Muscle layer of duodenum (tissue), 2 donors: ENCODE measurements around the gene MMP2.

Experiments
- H3K27ac ChIP-seq: one replicate; pipeline ENCODE4 v1.7.0; 2013; ENCODE audit warnings: mild to moderate bottlenecking, low read length
- H3K27me3 ChIP-seq: one replicate; pipeline ENCODE4 v1.7.0; 2013; ENCODE audit warnings: low read depth, mild to moderate bottlenecking, control low read depth, low read length
- H3K36me3 ChIP-seq, 2 donors: one replicate each; pipeline ENCODE4 v1.7.0; 2013; ENCODE audit warnings: low read length in 2 of 2, control low read depth in 1 of 2, mild to moderate bottlenecking in 1 of 2; ENCODE audit not compliant: insufficient read depth in 2 of 2, control insufficient read depth in 1 of 2
- H3K4me1 ChIP-seq, 2 donors: one replicate each; pipeline ENCODE4 v1.7.0; 2013; ENCODE audit warnings: low read length in 2 of 2, mild to moderate bottlenecking in 2 of 2, control low read depth in 1 of 2, moderate library complexity in 1 of 2; ENCODE audit not compliant: insufficient read depth in 2 of 2, control insufficient read depth in 1 of 2
- H3K4me3 ChIP-seq, 2 donors: one replicate each; pipeline ENCODE4 v1.7.0; 2013; ENCODE audit warnings: low read length in 2 of 2, low read depth in 1 of 2, mild to moderate bottlenecking in 1 of 2
- H3K9me3 ChIP-seq, 2 donors: one replicate each; pipeline ENCODE4 v1.7.0; 2013; ENCODE audit warnings: low read length in 2 of 2, control low read depth in 1 of 2, mild to moderate bottlenecking in 1 of 2; ENCODE audit not compliant: control insufficient read depth in 1 of 2
- donor health status: healthy.

Gene MMP2

DNA sequence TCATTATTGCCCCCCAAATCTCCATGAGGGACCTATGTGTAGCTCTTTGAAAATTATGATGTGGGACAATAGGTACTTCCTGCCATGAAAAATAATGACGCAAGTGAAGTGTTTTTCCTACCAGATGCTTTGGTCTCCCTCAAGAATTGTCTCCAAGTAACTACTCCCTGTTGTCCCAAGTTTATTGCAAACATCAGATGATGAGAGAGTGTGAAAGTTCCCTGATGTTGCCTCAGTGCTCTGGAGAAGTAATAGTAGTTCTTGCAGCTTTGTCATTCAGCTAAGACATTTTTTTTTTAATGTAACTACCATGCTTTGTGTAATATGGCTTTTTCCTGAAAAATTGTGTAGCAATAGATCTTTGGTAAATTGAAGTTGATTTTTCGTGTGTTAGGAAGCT is 50.0 kb downstream of the MMP2 start:
- no peak overlapping the region for H3K4me3 ChIP-seq
- H3K27me3 ChIP-seq = no peaks in the 10 kb centered on the region
- H3K9me3 ChIP-seq = no peaks in the 10 kb centered on the region
- H3K4me1 ChIP-seq = no peaks in the 10 kb centered on the region
- no peak overlapping the region for H3K27ac ChIP-seq
- peaks cover 0 to 4% of the 10 kb centered on the region in 2 donors for H3K36me3 ChIP-seq

DNA sequence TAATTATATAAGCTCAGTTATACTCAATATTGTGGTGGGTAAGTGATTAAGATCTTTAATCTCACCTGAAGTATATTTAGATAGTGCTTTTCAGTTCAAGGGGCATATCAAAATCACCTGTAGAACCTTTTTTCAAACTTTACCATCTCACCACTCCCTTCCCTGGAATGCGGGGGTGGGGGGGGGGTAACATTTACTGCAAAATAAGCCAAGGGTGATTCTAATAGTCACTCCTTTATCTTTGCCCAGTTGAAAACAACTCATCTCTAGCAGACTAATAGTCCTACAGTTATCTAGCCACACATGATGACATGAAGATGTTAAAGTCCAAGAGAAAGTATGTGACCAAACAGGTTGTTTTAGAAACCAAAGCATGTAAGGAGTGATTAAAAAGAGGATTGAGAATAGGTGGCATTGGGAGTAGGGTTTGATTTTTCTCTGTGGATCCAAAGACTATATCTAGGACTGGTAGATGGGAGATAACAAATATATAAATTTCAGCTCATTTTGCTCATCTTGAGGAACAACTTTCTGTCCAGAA is 51.4 kb downstream of the MMP2 start:
- Histone ChIP-seq H3K27me3 (no peaks in the 10 kb centered on the region), H3K27ac (no peak overlapping the region), H3K9me3 (no peaks in the 10 kb centered on the region), H3K36me3 (peaks cover 0 to 4% of the 10 kb centered on the region in 2 donors), H3K4me3 (no peak overlapping the region), H3K4me1 (no peaks in the 10 kb centered on the region)

DNA sequence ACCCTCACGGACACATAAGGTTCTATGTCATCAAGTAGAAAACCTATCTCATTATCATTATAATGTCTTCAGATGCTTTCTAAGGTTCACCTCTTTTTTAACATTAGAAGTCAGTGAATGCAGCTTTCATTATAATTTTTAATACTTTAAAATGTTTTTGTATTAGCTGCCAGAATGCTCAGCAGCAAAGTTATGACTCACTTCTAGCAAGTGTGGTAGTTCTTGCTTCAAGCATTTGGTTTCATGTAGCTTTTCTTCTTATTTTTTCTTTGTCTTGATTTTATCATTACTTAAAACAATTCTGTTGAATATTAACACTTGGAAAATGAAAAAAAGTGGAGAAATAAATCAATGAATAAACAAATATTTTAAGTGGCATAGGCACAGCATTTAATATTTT is 53.2 kb downstream of the MMP2 start:
- H3K9me3 ChIP-seq = no peaks in the 10 kb centered on the region
- peaks cover 0 to 4% of the 10 kb centered on the region in 2 donors for H3K36me3 ChIP-seq
- no peaks in the 10 kb centered on the region for H3K27me3 ChIP-seq
- H3K4me1 ChIP-seq = no peaks in the 10 kb centered on the region
- no peak overlapping the region for H3K27ac ChIP-seq
- no peak overlapping the region for H3K4me3 ChIP-seq

DNA sequence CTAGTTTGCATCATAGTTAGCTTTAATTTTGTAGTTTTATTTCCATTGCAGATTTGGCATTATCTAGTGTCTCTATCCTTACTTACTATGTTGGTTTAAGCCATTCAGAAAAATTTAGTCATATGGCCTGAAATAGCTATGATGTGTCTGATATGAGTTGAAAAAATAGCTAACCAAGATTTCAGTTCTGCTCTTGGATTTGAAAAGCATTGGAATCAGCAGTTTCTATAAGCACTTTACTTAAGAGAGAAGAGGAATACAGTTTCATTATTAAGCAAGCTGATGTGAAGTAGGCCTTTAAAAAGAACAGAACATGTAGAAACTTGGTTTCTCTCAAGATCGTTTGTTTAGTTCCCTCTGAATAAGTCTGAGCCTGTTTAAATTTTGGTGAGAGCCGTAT is 55.8 kb downstream of the MMP2 start:
- Histone ChIP-seq H3K27ac (no peak overlapping the region), H3K9me3 (no peaks in the 10 kb centered on the region), H3K4me3 (no peak overlapping the region), H3K36me3 (peaks cover 0 to 3% of the 10 kb centered on the region in 2 donors), H3K27me3 (no peaks in the 10 kb centered on the region), H3K4me1 (no peaks in the 10 kb centered on the region)

DNA sequence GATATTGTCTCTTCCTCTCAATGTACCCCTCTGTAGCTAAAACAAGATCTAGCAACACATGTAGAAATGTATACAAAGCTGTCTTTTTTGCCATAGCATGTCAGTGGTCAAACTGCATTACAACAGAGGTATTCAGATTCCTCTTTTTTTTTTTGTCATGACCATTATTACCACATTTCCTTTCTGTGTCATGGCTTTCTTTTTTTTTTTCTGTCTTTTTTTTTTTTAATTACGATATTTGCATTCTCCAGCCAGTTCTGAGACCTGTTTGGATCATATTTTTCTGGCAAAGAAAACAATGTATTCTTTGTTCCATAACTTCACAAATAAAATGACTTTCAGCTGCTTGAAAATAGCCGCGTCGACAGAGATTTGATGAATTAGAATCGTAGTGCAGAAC is 60.1 kb downstream of the MMP2 start:
- Histone ChIP-seq H3K4me1 (peaks cover 0 to 3% of the 10 kb centered on the region in 2 donors), H3K9me3 (no peaks in the 10 kb centered on the region), H3K27ac (no peak overlapping the region), H3K36me3 (no peaks in the 10 kb centered on the region), H3K27me3 (no peaks in the 10 kb centered on the region), H3K4me3 (no peak overlapping the region)

DNA sequence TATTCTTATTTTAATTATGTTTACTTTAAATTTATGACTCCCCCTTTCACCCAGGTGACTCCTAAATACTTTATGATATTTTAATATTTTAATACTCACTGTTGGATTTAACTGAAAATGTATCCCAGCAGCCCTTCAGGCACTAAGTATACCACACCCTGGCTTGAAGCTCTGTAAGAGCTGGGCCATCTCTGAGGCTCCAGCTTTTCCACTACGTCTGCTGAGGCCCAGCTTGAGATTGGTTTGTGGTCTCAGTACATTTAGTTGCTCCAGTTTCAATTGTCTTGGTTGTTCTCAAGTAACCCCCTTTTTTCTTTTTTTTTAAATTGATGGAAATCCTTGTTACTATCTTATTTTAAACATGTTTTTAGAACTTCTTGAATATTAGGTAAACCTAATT is 60.5 kb downstream of the MMP2 start:
- Histone ChIP-seq H3K4me1 (peaks cover 0 to 3% of the 10 kb centered on the region in 2 donors), H3K36me3 (no peaks in the 10 kb centered on the region), H3K9me3 (no peaks in the 10 kb centered on the region), H3K27me3 (no peaks in the 10 kb centered on the region), H3K4me3 (no peak overlapping the region), H3K27ac (no peak overlapping the region)

DNA sequence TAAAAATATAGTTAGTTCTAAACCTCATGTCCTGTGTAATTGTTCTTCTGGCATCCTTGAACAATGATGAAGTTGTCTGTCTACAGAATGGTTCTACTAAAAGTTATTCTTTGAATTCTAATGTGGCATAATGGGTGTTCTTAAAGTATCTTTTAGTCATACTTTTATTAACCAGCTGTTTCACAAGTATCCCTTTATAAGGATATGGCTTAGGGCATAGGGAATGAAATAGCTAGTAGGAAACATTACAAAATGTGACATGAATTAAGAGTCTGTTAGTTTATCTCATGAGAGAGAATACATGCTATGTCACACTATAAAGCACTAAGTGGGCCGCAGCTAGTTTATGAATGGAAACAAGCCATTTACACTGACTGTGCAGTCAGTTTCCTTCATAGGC is 61.2 kb downstream of the MMP2 start:
- peaks cover 0 to 3% of the 10 kb centered on the region in 2 donors for H3K4me1 ChIP-seq
- no peaks in the 10 kb centered on the region for H3K36me3 ChIP-seq
- no peak overlapping the region for H3K27ac ChIP-seq
- H3K9me3 ChIP-seq = no peaks in the 10 kb centered on the region
- no peaks in the 10 kb centered on the region for H3K27me3 ChIP-seq
- H3K4me3 ChIP-seq = no peak overlapping the region

DNA sequence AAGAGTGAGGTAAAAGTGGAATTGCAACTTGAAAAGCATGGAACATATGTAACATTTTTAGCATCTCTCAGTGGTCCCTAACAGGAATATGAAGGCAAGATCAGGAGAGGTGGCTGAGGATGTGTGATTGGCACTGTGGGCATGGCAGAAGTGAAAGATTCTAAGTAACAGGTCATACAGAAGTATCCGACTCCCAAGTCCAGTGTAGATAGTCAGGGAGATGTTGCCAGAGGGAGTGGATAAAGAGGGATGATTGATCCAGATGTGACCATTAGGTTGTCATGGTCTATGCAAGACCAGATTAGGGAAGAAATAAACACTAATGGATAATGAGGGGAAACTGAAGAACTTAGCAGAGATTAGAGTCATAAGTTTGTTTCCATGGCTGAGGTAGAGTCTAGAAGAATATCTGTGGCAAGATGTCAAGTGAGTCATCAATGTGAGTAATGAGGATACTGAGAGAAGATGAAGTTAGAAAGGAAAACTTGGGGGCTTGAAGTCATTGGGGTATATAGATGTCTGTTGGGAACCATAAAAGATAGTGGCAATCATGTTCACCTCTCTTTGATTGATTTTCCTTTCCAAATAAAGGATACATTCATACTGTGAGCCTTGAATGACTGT is 63.6 kb downstream of the MMP2 start:
- H3K27me3 ChIP-seq = no peaks in the 10 kb centered on the region
- H3K4me3 ChIP-seq = no peak overlapping the region
- peaks cover 0 to 3% of the 10 kb centered on the region in 2 donors for H3K4me1 ChIP-seq
- H3K9me3 ChIP-seq = no peaks in the 10 kb centered on the region
- peaks cover 0 to 6% of the 10 kb centered on the region in 2 donors for H3K36me3 ChIP-seq
- no peak overlapping the region for H3K27ac ChIP-seq

DNA sequence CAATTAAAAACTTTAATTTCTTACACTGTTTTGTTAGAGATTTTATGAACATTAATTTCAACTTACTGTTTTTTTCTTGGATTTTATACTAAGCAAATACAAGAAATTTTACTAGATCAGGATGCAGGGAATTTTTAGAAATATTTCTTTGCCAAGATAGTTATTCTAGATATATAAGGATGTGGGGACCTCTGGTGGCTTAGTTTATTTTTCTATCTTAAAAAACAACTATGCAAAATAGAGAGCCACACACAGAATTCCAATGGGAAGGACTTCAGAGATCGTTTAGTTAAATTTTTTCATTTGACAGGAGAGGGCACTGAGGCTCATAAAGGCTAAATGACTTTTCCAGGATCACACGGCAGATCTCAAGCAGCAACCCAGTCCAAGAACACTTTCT is 64.5 kb downstream of the MMP2 start:
- Histone ChIP-seq H3K27ac (no peak overlapping the region), H3K4me3 (no peak overlapping the region), H3K9me3 (no peaks in the 10 kb centered on the region), H3K36me3 (peaks cover 0 to 6% of the 10 kb centered on the region in 2 donors), H3K27me3 (no peaks in the 10 kb centered on the region), H3K4me1 (peaks cover 0 to 3% of the 10 kb centered on the region in 2 donors)

DNA sequence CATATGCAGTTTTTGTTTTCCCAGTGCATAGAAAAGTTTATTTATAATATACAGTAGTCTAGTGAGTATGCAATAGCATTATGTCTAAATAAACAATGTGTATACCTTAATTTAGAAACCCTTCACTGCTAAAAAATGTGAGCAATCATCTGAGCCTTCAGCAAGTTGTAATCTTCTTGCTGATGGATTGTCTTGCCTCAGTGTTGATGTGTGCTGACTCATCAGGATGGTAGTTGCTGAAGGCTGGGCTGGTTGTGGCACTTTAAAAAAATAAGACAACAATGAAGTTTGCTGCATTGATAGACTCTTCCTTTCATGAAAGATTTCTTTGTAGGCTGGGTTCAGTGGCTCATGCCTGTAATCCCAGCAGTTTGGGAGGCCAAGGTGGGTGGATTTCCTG is 73.6 kb downstream of the MMP2 start:
- no peaks in the 10 kb centered on the region for H3K9me3 ChIP-seq
- peaks cover 0 to 6% of the 10 kb centered on the region in 2 donors for H3K36me3 ChIP-seq
- H3K27me3 ChIP-seq = no peaks in the 10 kb centered on the region
- no peak overlapping the region for H3K27ac ChIP-seq
- no peaks in the 10 kb centered on the region for H3K4me1 ChIP-seq
- H3K4me3 ChIP-seq = no peak overlapping the region

DNA sequence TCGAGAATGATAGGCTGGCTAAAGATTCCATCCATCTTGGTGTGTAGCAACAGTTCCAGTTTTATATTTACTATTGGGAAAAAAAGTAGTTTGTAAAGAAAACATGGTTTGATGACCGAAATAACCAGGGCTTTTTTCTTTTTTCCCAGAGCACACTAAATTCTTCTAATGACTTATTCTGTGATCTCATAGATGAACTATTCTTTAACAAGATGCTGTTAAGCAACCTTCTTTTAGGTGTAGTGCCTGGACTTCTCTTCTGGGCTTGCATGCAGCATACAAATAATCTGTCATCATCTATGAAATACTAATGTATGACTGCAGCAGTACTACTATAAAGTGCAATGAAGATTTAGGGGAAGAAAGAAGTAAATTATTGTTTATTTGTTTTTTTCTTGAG is 76.4 kb downstream of the MMP2 start:
- no peaks in the 10 kb centered on the region for H3K36me3 ChIP-seq
- H3K27ac ChIP-seq = no peak overlapping the region
- no peak overlapping the region for H3K4me3 ChIP-seq
- H3K27me3 ChIP-seq = no peaks in the 10 kb centered on the region
- H3K9me3 ChIP-seq = no peaks in the 10 kb centered on the region
- peaks cover 0 to 18% of the 10 kb centered on the region in 2 donors for H3K4me1 ChIP-seq
